ENCODE measurements around the gene PDSS2. TPM values are rescaled to one million over a fixed set of nuclear protein-coding genes. Genes with fewer than 3 reads are reported as not detected.
"Not testable (repeated sequence)": the region's sequence is repeated elsewhere in the genome, so short reads cannot be mapped to it uniquely, and the experiment has no call there.

Gene PDSS2
- total RNA-seq, 1 donor from 2014 or later = 10.1 TPM

DNA sequence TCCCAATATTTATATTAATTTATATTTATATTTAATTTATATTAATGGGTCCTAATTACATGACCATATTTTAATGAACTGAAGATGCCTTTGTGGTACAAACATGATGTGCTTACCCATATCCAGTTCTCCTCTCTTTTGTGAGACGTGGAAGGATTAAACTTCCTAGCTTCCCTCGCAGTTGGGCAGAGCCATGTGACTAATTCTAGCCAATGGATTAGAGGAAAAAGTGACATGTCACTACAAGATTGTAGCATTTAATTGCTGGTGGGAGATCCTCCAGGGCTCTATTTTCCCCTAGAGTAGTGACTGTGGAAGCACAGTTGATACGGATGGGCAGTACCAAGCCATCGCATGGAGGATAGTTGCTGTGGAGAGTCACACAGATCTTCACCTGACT lies 25.8 kb upstream of the PDSS2 start:
- H3K27ac Mint-ChIP-seq (ENCODE audit: unreplicated experiment) = no peak overlapping the region
- H3K27me3 Mint-ChIP-seq (ENCODE audit: low read depth) = peaks cover 17% of the 10 kb centered on the region
- no peaks in the 10 kb centered on the region for H3K36me3 Mint-ChIP-seq (ENCODE audit: low read depth)

DNA sequence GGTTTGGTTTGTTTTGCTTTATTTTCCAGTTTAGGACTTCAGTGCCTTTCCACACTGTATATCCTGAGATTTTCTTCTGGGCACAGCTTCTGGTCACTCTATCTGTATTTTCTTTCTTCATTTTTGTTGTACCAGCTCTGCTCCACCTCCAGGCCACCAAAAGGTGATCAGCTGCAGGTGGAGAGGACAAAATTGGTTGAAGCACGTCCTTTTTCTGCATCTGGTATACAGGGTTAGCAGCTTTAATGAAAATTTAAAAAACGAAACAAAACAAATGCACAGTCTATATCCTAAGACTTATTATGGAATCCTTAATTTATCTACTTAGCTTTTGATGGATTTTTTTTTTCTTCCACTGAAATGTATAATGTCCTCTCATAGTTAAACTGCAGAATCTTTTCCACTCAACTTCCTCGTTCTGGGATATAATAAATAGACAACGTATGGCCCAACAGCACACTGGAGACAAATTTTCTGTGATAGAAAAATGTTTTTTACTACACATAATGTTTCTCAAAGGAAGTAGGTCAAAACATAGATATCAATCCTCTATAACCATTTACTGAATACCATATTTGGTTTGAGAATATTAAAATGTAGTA lies 19.8 kb upstream of the PDSS2 start:
- H3K4me3 Mint-ChIP-seq (ENCODE audit: unreplicated experiment) = no peak overlapping the region
- H3K27ac Mint-ChIP-seq (ENCODE audit: unreplicated experiment) = no peak overlapping the region
- no peaks in the 10 kb centered on the region for H3K4me1 Mint-ChIP-seq (ENCODE audit: low read depth)
- no peak for DNase-seq (ENCODE audit: low spot score)
- no peaks in the 10 kb centered on the region for H3K36me3 Mint-ChIP-seq (ENCODE audit: low read depth)
- TF ChIP-seq, protein P1, sequence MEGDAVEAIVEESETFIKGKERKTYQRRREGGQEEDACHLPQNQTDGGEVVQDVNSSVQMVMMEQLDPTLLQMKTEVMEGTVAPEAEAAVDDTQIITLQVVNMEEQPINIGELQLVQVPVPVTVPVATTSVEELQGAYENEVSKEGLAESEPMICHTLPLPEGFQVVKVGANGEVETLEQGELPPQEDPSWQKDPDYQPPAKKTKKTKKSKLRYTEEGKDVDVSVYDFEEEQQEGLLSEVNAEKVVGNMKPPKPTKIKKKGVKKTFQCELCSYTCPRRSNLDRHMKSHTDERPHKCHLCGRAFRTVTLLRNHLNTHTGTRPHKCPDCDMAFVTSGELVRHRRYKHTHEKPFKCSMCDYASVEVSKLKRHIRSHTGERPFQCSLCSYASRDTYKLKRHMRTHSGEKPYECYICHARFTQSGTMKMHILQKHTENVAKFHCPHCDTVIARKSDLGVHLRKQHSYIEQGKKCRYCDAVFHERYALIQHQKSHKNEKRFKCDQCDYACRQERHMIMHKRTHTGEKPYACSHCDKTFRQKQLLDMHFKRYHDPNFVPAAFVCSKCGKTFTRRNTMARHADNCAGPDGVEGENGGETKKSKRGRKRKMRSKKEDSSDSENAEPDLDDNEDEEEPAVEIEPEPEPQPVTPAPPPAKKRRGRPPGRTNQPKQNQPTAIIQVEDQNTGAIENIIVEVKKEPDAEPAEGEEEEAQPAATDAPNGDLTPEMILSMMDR (IDR thresholded peaks at IDR 0.05) = no peak
- no peaks in the 10 kb centered on the region for H3K9me3 Mint-ChIP-seq (ENCODE audit: low read depth)
- peaks cover 6% of the 10 kb centered on the region for H3K27me3 Mint-ChIP-seq (ENCODE audit: low read depth)

More for the DNA sequence above, 25.8 kb upstream of the PDSS2 start:
- Mint-ChIP-seq H3K4me3 (ENCODE audit: unreplicated experiment) (no peak overlapping the region), H3K9me3 (ENCODE audit: low read depth) (no peaks in the 10 kb centered on the region), H3K4me1 (ENCODE audit: low read depth) (peaks cover 11% of the 10 kb centered on the region)
- DNase-seq (ENCODE audit: low spot score) = no peak
- TF ChIP-seq, protein P1 (IDR thresholded peaks at IDR 0.05) = no peak

DNA sequence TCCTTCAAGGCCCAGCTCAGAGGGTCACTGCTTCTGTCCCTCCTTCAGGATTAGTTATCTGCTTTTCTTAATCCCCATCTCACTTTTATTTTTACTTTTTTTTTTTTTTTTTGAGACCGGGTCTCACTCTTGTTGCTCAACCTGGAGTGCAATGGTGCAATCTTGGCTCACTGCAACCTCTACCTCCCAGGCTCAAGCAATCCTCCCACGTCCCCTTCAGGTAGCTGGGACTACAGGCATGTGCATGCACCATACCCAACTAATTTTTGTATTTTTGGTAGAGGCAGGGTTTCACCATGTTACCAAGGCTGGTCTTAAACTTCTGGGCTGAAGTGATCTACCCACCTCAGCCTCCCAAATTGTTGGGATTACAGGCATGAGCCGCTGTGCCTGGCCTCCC lies 16.5 kb upstream of the PDSS2 start:
- DNase-seq (ENCODE audit: low spot score); H3K4me1 Mint-ChIP-seq (ENCODE audit: low read depth); H3K9me3 Mint-ChIP-seq (ENCODE audit: low read depth); H3K4me3 Mint-ChIP-seq (ENCODE audit: unreplicated experiment); H3K36me3 Mint-ChIP-seq (ENCODE audit: low read depth); H3K27me3 Mint-ChIP-seq (ENCODE audit: low read depth); H3K27ac Mint-ChIP-seq (ENCODE audit: unreplicated experiment): not testable (repeated sequence)

DNA sequence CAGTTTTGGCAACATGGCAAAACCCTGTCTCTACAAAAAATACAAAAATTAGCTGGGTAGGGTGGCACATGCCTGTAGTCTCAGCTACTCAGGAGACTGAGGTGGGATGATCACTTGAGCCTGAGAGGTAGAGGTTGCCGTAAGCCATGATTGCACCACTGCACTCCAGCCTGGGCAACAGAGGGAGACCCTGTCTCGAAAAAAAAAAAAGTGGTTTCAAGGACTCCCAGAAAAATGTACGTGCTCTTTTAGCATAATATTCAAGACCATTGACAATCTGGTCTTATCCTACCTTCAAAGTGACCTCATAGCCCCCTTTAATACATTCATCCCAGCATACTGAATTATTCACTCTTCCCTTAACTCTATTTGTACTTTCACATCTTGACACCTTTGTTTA lies 16.0 kb upstream of the PDSS2 start:
- not testable (repeated sequence) for H3K4me1 Mint-ChIP-seq (ENCODE audit: low read depth); H3K9me3 Mint-ChIP-seq (ENCODE audit: low read depth)

DNA sequence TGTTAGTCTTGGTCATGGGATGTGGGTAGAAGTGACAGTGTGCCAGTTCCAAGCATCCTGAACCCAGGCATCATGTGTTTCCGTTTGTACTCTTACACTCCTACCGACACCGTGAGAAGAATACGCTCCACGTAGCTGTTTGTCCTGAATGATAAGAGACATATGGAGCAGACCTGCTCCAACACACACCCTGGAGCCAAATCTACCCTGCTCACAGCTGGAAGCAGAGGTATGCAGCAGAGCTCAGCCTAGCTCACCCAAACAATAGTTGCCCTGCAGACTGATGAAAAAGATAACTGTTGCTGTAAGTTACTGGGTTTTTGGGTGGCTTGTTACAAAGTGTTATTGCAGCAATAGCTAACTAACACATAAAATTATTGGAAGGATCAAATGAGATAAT lies 14.3 kb upstream of the PDSS2 start:
- Mint-ChIP-seq H3K4me3 (ENCODE audit: unreplicated experiment) (no peak overlapping the region), H3K27ac (ENCODE audit: unreplicated experiment) (no peak overlapping the region), H3K27me3 (ENCODE audit: low read depth) (peaks cover 3% of the 10 kb centered on the region), H3K36me3 (ENCODE audit: low read depth) (no peaks in the 10 kb centered on the region), H3K4me1 (ENCODE audit: low read depth) (no peaks in the 10 kb centered on the region), H3K9me3 (ENCODE audit: low read depth) (no peaks in the 10 kb centered on the region)
- TF ChIP-seq, protein P1 (IDR thresholded peaks at IDR 0.05) = no peak
- no peak for DNase-seq (ENCODE audit: low spot score)

More for the DNA sequence above, 16.0 kb upstream of the PDSS2 start:
- not testable (repeated sequence) for DNase-seq (ENCODE audit: low spot score); H3K4me3 Mint-ChIP-seq (ENCODE audit: unreplicated experiment); H3K36me3 Mint-ChIP-seq (ENCODE audit: low read depth); H3K27ac Mint-ChIP-seq (ENCODE audit: unreplicated experiment); H3K27me3 Mint-ChIP-seq (ENCODE audit: low read depth)

DNA sequence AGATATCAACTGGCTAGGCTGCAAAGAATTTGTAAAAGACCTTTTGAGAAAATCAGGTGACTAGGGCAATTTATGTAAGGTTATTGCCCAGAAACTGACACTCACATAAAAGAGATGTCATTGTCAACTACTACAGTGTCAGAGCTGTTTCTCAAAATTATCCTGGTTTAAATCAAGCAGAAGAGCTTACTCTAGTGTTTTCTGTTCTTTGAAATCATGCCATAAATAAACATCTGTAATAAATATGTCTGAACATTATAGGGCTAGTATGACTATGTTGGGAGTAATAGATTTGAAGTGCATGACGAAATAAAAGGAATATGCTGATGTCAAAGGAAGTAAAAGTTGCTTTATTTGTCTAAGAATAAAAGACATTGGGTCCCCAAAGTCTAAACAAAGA lies 11.0 kb upstream of the PDSS2 start:
- Mint-ChIP-seq H3K27ac (ENCODE audit: unreplicated experiment) (no peak overlapping the region), H3K4me3 (ENCODE audit: unreplicated experiment) (no peak overlapping the region), H3K27me3 (ENCODE audit: low read depth) (peaks cover 3% of the 10 kb centered on the region), H3K9me3 (ENCODE audit: low read depth) (no peaks in the 10 kb centered on the region), H3K36me3 (ENCODE audit: low read depth) (no peaks in the 10 kb centered on the region), H3K4me1 (ENCODE audit: low read depth) (no peaks in the 10 kb centered on the region)
- DNase-seq (ENCODE audit: low spot score) = no peak
- TF ChIP-seq, protein P1 (IDR thresholded peaks at IDR 0.05) = no peak

All from chondrocyte (in vitro differentiated cells).